GM13976 (cell line): ENCODE results near the gene SORBS1.

Source experiments
- DNase-seq: peaks from one replicate; pipeline ENCODE4 v3.0.0; 2012; ENCODE audit warnings: low spot score
- in situ Hi-C: fragments of 300-500 bp; cut with MboI; formaldehyde crosslinking; loops from one replicate; pipeline ENCODE4 v1.12.0; 2022; ENCODE audit warnings: low sequenced_read_pairs, mixed read lengths, inconsistent platforms; ENCODE audit not compliant: unreplicated experiment
- TF ChIP-seq, protein P1 (sequence below): IDR thresholded peaks from 2 replicates; pipeline ENCODE4 v1.5.1; 2012; ENCODE audit warnings: borderline replicate concordance, mild to moderate bottlenecking; ENCODE audit not compliant: insufficient read depth; ENCODE audit errors: extremely low read depth, missing control alignments, control extremely low read depth

SORBS1 gene

DNA sequence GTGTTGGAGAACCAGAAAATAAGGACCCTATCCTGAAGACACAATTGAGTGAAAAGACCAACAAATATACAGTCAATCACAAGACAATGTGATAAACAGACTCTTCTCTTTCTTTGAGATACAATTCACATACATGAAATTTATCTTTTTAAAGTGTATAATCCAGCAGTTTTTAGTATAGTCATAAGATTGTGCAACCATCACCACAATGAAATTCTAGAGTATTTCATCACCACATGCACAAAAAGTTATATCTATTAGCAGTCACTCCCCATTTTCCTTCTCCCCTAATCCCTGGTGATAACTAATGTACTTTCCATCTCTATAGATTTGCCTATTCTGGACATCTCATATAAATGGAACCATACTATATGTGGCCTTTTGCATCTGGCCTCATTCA, 8.2 kb upstream of the SORBS1 start:
- TF ChIP-seq, protein P1, sequence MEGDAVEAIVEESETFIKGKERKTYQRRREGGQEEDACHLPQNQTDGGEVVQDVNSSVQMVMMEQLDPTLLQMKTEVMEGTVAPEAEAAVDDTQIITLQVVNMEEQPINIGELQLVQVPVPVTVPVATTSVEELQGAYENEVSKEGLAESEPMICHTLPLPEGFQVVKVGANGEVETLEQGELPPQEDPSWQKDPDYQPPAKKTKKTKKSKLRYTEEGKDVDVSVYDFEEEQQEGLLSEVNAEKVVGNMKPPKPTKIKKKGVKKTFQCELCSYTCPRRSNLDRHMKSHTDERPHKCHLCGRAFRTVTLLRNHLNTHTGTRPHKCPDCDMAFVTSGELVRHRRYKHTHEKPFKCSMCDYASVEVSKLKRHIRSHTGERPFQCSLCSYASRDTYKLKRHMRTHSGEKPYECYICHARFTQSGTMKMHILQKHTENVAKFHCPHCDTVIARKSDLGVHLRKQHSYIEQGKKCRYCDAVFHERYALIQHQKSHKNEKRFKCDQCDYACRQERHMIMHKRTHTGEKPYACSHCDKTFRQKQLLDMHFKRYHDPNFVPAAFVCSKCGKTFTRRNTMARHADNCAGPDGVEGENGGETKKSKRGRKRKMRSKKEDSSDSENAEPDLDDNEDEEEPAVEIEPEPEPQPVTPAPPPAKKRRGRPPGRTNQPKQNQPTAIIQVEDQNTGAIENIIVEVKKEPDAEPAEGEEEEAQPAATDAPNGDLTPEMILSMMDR, result no peak
- no peak for DNase-seq
- in situ Hi-C loops, result no loop called here

DNA sequence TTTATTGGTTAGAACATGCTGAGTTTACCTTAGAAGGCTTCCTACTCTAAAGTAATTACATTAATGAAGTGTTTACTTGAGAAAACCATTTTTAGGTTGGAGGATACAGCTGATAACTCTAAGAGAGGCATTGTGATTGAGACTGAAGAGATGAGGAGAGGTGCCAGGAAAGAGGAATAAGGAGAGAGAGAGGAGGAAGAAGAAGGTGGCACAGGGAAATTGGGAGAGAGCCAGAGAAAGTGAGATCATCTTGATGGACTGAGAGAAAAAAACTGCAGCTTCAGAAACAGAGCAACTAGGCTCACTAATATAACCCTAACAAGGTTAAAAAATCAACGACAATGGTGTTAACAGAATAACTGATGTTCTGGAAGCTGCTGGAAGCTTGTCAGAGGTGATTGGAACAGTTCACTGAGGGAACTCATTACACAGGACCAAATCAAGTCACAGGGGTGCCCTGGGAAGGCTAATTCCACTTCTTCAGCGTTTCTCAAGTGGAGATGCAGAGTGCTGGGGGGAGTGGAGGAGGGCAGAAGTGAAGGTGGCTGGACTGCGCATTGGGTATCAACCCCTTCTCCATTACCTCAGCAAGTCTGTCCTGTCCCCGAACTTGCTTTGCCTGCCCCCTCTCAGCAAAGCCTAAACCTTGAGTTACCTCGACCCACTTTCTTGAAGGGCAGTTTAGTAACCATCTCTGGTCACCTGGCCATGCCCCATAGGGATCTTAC, 6.9 kb upstream of the SORBS1 start:
- TF ChIP-seq, protein P1, result no peak
- no peak for DNase-seq
- in situ Hi-C loops, result no loop called here

DNA sequence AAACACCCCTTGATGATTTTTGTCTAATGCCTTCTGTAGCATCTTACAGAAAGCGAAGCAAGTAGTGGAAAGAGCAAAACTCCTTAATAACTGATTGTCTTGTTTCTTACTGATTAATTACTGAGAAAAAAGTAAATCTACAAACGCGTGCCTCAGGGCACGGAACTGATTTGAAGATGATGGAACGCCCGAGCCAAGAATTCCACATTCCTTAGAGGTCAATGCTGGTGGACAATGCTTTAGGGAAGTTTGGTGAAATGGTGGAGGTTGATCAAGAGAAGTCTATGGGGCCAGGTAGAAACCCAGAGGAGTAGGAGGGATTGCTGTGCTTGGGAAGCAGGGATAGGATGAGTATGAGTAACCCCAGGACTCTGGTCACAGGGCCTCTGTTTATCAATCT, 5.0 kb upstream of the SORBS1 start:
- no peak for DNase-seq
- TF ChIP-seq, protein P1, result no peak
- in situ Hi-C loops, result no loop called here

DNA sequence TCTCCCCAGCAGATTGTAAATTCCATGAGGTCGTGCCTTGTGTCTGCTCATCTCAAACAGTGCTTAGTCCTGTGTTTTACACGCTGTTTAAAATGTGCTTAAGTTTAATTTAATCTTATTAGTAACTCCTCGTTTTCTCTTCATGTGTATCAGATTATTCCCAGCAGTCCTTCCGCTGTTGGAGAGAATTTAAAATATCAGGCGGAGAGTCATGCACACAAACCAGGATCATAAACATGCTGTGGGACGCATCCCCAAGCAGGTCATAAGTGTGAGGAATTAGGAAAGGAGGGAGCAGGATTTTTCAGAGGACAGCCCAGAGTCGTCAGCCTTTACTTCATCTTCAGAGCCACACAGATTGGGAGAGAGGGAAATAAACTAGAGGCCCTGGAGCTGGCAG, 4.2 kb upstream of the SORBS1 start:
- DNase-seq, result no peak
- TF ChIP-seq, protein P1, result no peak
- in situ Hi-C loops, result no loop called here

DNA sequence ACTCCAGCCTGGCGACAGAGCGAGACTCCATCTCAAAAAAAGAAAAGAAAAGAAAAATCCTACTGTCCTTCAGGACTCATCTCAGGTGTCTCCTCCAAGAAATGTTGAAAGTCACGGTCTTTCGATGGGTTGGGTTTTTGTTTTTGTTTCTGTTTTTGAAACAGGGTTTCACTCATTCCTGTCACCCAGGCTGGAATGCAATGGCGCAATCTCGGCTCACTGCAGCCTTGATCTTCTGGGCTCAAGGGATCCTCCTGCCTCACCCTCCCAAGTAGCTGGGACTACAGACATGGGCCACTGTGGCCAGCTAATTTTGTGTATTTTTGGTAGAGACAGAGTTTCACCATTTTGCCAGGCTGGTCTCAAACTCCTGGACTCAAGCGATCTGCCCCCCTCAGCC, 3.1 kb upstream of the SORBS1 start:
- no peak for DNase-seq
- in situ Hi-C loops, result no loop called here
- TF ChIP-seq, protein P1, result no peak

DNA sequence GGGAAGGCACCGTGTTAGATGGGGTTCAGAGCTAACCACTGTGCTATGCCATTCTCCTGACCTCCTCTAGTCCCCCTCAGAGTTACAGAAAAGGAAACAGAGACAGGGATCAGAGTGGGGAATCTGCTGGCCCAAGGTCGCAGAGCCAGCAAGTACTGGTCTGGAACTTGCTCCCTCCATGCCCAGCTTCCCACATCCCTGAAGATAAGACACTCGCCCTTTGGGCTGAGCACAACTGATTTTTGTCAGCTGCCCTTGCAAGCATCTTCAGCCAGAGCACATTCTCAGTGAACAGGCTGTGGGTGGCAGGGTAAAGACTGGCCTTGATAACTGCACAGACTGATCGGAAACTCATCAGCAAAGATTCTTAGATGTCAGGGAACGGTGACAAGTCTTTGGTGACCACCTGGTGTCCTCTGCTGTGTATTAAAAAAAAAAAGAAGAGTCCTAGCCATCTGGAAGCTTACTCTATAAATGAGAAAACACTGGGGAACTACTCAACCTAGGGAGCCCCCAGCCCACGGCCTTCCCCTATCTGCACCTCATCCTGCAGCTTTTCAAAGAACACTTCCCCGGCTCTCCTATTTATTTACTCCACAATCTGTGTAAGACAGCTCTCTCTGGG, 1.3 kb upstream of the SORBS1 start:
- in situ Hi-C loops, result no loop called here
- TF ChIP-seq, protein P1, result no peak
- DNase-seq, result no peak
